ENCODE results near the gene VEPH1. TPM values are rescaled to one million over a fixed set of nuclear protein-coding genes. Genes with fewer than 3 reads are reported as not detected.

The VEPH1 gene
- total RNA-seq, 1 donor from 2014 or later = not detected

DNA sequence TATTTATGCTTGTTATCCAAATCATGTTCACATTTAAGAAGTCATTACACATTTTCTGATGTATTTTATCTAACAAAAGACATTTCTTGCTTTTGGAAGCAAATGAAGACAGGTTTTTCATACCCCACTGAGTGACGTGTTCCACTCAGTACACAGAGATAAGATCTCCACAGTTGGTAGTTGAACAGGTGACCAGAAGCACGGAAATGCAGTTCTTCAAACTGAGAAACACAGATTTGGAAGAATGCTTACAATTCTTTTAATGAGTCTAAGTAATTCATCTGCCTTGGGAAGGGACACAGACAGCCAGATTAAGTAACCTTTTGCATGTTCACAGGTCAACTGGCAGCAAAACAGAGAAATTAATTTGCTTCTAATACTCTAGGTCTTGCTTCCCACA, 43.5 kb downstream of the VEPH1 start:
- Mint-ChIP-seq H3K27ac (no peak overlapping the region), H3K27me3 (ENCODE audit: insufficient read depth) (peaks cover 7% of the 10 kb centered on the region), H3K36me3 (ENCODE audit: low read depth) (no peaks in the 10 kb centered on the region), H3K9me3 (no peaks in the 10 kb centered on the region), H3K4me1 (ENCODE audit: low read depth) (no peaks in the 10 kb centered on the region), H3K4me3 (no peak overlapping the region)
- no peak for DNase-seq (ENCODE audit: low spot score)
- intact Hi-C loops (cut with micrococcal nuclease) = no loop called here

DNA sequence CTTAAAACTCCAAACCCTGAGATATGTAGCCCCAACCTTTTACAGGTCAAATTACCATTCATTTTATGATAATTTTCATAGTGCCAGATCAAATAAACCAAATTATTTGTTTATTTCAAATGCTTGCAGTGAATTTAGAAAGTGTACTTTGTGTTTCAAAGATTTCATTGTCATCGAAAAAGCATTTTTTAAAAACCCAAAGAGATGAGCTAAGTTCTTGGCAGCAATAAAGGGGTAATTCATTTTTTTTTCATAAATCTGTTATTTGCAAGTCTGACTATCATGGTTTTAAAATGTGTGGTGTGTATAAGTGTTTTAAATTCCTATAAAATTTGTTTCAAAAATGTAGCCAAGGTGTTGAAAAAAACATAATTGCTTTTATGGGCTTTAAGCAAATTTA, 49.4 kb downstream of the VEPH1 start:
- H3K27me3 Mint-ChIP-seq (ENCODE audit: insufficient read depth) = peaks cover 7% of the 10 kb centered on the region
- H3K27ac Mint-ChIP-seq = no peak overlapping the region

DNA sequence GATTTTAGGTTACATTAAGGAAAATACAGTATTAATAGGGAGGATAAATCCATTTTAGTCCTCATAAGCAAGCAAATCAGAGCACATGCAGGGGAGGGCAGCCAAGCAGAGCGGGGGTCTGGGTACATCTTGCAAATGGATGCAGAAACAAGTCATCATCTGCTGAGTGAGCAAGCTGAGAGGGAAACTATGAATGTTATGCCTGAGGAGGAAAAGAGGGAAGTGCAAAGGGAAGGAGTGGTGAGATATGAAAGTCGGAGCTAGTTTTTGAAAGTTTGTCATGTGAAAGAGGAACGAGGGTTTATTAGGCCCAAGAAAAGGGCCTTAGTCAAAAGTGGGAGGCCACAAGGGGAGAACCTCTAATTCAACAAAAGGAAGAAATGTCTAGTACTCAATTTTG, 51.1 kb downstream of the VEPH1 start:
- Mint-ChIP-seq H3K27me3 (ENCODE audit: insufficient read depth) (peaks cover 5% of the 10 kb centered on the region), H3K9me3 (no peaks in the 10 kb centered on the region), H3K4me1 (ENCODE audit: low read depth) (no peaks in the 10 kb centered on the region), H3K27ac (no peak overlapping the region), H3K36me3 (ENCODE audit: low read depth) (no peaks in the 10 kb centered on the region), H3K4me3 (no peak overlapping the region)
- no peak for DNase-seq (ENCODE audit: low spot score)
- intact Hi-C loops (cut with micrococcal nuclease) = no loop called here

More for the DNA sequence above, 49.4 kb downstream of the VEPH1 start:
- Mint-ChIP-seq H3K4me1 (ENCODE audit: low read depth) (no peaks in the 10 kb centered on the region), H3K36me3 (ENCODE audit: low read depth) (no peaks in the 10 kb centered on the region), H3K4me3 (no peak overlapping the region), H3K9me3 (no peaks in the 10 kb centered on the region)
- no peak for DNase-seq (ENCODE audit: low spot score)
- intact Hi-C loops (cut with micrococcal nuclease) = no loop called here

DNA sequence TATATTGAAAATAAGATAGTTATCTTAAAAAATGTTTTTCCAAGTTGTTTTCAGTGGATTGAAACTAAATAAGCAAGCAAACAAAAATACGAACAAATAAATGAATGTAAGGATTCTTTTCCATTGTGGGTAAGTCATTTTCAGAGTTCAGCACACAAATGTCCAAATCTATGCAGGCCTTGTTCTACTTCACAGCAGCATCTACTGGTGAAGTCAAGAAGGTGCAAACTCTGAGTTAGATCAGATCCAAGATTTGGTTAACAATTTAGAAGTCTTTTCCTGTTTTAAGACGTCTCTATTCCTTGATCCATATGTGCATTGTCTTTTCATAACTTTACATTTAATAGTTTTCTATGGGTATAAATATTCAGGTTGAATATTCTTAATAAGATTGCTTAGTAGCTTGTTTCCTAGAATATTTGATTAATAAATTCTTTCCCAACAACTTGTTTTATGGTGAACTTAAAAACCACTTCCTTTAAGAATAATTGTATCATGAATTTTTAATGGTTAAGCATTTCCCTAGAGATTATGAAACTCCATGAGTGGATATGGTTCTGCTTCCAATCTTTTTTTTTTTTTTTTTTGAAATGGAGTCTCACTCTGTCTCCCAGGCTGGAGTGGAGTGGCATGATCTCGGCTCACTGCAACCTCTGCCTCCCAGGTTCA, 56.1 kb downstream of the VEPH1 start:
- Mint-ChIP-seq H3K9me3 (no peaks in the 10 kb centered on the region), H3K4me3 (no peak overlapping the region), H3K27me3 (ENCODE audit: insufficient read depth) (peaks cover 2% of the 10 kb centered on the region), H3K4me1 (ENCODE audit: low read depth) (no peaks in the 10 kb centered on the region), H3K36me3 (ENCODE audit: low read depth) (no peaks in the 10 kb centered on the region), H3K27ac (no peak overlapping the region)
- intact Hi-C loops (cut with micrococcal nuclease) = no loop called here
- DNase-seq (ENCODE audit: low spot score) = no peak

DNA sequence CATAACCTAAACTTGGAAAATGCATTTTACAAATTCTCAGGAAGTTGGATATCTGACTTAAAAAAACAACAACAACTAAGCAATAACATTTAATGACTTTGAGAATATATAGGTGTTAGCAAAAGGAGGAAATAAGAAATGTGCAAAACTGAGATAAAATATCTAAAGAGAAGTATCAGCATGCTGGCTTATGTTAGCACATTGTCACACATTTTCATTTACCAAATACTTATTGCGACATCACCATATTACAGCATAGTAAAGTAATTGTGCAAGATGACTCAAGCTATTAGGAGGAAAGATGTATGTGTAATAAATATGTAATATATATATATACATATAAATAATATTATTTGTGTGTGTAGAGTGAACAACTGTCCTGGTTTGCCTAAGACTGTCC, 57.4 kb downstream of the VEPH1 start:
- Mint-ChIP-seq H3K9me3 (no peaks in the 10 kb centered on the region), H3K27ac (no peak overlapping the region), H3K4me3 (no peak overlapping the region), H3K27me3 (ENCODE audit: insufficient read depth) (peaks cover 2% of the 10 kb centered on the region), H3K4me1 (ENCODE audit: low read depth) (no peaks in the 10 kb centered on the region), H3K36me3 (ENCODE audit: low read depth) (no peaks in the 10 kb centered on the region)
- intact Hi-C loops (cut with micrococcal nuclease) = no loop called here
- no peak for DNase-seq (ENCODE audit: low spot score)

DNA sequence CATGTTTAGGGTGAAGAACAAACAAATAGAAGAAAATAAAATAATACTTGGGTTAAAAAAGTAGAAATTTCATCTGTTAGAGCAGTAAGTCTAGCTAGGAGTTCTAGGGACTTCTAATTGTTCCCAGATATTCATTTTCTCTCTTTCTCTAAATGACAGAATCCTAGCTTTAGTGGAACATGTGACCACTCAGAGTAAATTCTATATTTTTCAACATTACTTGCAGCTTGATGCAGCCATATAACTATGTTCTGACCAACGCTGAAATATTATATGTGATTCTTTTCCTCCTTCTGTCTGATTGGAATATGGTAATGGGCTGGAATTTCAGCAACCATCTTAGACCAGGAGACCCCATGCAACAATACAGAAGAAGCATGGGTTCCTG, 58.4 kb downstream of the VEPH1 start:
- no peak overlapping the region for H3K27ac Mint-ChIP-seq
- H3K4me3 Mint-ChIP-seq = no peak overlapping the region
- H3K27me3 Mint-ChIP-seq (ENCODE audit: insufficient read depth) = peaks cover 6% of the 10 kb centered on the region
- no peaks in the 10 kb centered on the region for H3K4me1 Mint-ChIP-seq (ENCODE audit: low read depth)
- H3K9me3 Mint-ChIP-seq = no peaks in the 10 kb centered on the region
- DNase-seq (ENCODE audit: low spot score) = no peak
- intact Hi-C loops (cut with micrococcal nuclease) = no loop called here
- no peaks in the 10 kb centered on the region for H3K36me3 Mint-ChIP-seq (ENCODE audit: low read depth)

DNA sequence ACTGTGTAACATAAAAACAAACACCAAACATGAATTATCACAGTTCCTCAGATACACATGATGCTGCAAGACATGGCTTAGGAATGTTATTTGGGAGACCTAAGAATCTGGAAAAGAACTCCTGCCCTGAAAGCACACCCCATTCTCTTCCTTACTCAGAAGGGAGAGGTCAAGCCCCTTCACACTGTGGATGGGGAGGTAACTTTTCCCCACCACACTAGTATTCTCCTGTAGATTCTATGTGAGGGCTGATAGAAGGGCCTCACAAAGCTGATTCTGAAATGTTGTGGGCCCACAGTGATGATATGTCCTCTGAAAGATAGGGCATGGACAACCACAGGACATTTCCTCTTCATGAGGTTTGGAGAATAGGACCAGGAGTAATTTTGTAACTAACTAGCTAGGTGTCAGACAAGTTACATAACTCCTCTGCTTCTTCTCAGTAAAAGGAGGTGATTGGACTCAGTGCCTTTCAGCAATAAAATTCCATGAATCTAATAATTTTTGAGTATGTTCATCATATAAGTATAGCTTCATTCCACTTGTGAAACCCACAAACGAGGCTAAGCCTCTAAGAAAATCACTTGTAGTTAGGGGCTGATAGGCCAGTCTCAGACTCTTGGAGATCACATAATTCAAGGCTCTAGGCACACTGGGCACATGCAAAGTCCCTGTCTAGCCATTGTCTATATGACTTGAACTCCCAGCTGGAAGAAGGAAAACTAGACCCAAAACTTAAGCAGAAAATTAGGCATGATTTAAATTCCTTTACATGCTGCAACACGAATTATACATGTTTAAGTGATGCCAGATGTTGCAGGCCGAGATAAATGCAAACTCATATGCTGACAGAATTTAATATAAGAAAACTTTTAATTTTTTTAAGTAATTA, 59.1 kb downstream of the VEPH1 start:
- no peaks in the 10 kb centered on the region for H3K36me3 Mint-ChIP-seq (ENCODE audit: low read depth)
- H3K9me3 Mint-ChIP-seq = no peaks in the 10 kb centered on the region
- no peak overlapping the region for H3K4me3 Mint-ChIP-seq
- intact Hi-C loops (cut with micrococcal nuclease) = no loop called here
- no peak overlapping the region for H3K27ac Mint-ChIP-seq
- no peak for DNase-seq (ENCODE audit: low spot score)
- H3K4me1 Mint-ChIP-seq (ENCODE audit: low read depth) = no peaks in the 10 kb centered on the region
- peaks cover 12% of the 10 kb centered on the region for H3K27me3 Mint-ChIP-seq (ENCODE audit: insufficient read depth)

DNA sequence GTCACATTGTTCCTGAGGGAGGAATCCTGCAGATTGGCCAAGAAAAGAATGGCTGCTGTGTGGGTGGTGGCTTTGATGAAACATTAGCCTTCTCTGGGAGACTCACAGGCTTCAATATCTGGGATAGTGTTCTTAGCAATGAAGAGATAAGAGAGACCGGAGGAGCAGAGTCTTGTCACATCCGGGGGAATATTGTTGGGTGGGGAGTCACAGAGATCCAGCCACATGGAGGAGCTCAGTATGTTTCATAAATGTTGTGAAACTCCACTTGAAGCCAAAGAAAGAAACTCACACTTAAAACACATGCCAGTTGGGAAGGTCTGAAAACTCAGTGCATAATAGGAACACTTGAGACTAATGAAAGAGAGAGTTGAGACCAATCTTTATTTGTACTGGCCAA, 60.5 kb downstream of the VEPH1 start:
- H3K27me3 Mint-ChIP-seq (ENCODE audit: insufficient read depth) = peaks cover 25% of the 10 kb centered on the region
- H3K4me3 Mint-ChIP-seq = no peak overlapping the region
- intact Hi-C loops (cut with micrococcal nuclease) = no loop called here
- H3K27ac Mint-ChIP-seq = no peak overlapping the region
- DNase-seq (ENCODE audit: low spot score) = no peak
- H3K36me3 Mint-ChIP-seq (ENCODE audit: low read depth) = no peaks in the 10 kb centered on the region
- H3K4me1 Mint-ChIP-seq (ENCODE audit: low read depth) = no peaks in the 10 kb centered on the region
- H3K9me3 Mint-ChIP-seq = no peaks in the 10 kb centered on the region

DNA sequence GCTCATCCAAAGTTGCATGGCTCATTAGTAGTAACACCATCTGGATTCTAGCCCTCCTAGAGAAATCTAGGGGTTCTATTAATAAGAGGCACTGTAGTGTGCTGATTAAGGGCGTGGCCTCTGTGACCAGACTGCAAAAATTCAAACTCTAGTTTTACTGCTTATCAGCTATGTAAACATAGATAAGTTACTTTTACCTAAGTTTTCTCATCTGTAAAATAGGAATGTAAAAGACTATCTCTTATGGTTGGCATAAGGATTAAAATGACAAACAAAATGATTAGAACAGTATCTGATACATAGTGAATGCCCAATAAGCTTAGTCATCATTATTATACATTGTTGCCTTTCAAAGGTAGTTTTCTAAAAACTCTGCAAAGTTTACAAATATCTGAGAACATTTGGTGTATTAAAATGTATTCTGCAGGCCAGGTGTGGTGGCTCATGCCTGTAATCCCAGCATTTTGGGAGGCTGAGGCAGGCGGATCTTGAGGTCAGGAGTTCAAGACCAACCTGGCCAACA, 62.1 kb downstream of the VEPH1 start:
- H3K4me1 Mint-ChIP-seq (ENCODE audit: low read depth) = peaks cover 8% of the 10 kb centered on the region
- H3K9me3 Mint-ChIP-seq = no peaks in the 10 kb centered on the region
- H3K27ac Mint-ChIP-seq = no peak overlapping the region
- no peak overlapping the region for H3K4me3 Mint-ChIP-seq
- peaks cover 36% of the 10 kb centered on the region for H3K27me3 Mint-ChIP-seq (ENCODE audit: insufficient read depth)
- no peak for DNase-seq (ENCODE audit: low spot score)
- intact Hi-C loops (cut with micrococcal nuclease) = no loop called here
- no peaks in the 10 kb centered on the region for H3K36me3 Mint-ChIP-seq (ENCODE audit: low read depth)

DNA sequence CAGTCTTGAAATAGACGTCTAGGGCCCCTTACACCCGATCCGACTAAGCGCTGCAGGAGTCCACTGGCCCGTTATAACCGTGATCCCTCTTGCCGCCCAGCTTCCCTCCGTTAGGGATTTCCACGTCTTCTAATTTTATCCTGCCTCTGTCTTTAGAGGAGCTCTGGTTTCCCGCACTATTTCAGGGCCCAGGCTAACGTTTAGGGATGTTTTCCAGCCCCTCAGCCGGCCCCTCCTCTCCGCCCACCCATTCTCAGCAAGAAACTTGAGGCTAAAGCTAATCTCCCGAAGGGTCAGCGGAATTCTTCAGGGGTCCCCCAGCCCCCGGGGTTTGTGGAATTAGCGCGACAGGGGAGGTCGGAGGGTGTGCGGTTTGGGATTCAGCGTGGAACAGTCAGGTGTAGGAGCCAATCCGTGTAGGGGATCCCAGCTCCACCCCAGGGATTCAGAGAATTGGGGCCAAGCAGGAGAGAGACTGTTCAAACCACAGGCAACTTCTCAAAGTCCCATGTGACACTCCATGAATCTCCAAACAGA, 65.0 kb downstream of the VEPH1 start:
- DNase-seq (ENCODE audit: low spot score) = no peak
- H3K27me3 Mint-ChIP-seq (ENCODE audit: insufficient read depth) = peaks cover 52% of the 10 kb centered on the region

DNA sequence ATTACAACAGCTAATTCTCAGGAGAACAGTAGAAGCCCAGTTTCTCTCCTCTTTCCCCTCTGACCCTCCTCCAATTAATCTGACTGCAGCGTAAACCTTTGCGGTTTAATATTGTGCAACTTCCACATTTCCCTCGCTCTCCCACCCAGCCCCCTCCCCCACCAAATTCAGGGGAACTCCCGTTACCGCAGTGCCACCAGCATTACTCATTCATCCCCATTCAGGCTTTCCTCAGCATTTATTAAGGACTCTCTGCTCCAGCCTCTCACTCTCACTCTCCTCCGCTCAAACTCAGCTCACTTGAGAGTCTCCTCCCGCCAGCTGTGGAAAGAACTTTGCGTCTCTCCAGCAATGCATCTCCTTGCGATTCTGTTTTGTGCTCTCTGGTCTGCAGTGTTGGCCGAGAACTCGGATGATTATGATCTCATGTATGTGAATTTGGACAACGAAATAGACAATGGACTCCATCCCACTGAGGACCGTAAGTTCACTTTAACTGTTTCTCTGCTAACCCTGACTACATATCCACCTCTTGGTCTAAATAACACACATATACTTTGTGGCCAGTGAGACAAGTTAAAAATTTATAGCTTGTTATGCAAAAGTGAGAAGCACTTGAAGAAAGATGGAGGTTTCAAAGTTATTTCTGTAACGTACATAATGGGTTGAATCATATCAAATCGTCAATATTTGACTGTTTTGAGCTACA, 66.5 kb downstream of the VEPH1 start, which contains the start of gene PTX3:
Gene PTX3, plus strand, starts transcription at position 268 of the 709 bp plus-strand sequence. Its CDS starts 84 bp downstream, at position 352.
- intact Hi-C loops (cut with micrococcal nuclease) = loop anchor here (5.0 kb wide), 1 partner anchor 666 kb away; no protein-coding TSS in a partner anchor
- Mint-ChIP-seq H3K27ac (no peak within 1 kb of the TSS), H3K27me3 (ENCODE audit: insufficient read depth) (peaks cover 54% of the 10 kb centered on the region), H3K4me3 (peak within 1 kb of the TSS; percentile 35), H3K36me3 (ENCODE audit: low read depth) (no peaks in the 10 kb centered on the region), H3K9me3 (no peaks in the 10 kb centered on the region), H3K4me1 (ENCODE audit: low read depth) (peaks cover 8% of the 10 kb centered on the region)
- no peak for DNase-seq (ENCODE audit: low spot score)

More for the DNA sequence above, 65.0 kb downstream of the VEPH1 start:
- H3K4me1 Mint-ChIP-seq (ENCODE audit: low read depth) = peaks cover 8% of the 10 kb centered on the region
- H3K9me3 Mint-ChIP-seq = no peaks in the 10 kb centered on the region
- no peaks in the 10 kb centered on the region for H3K36me3 Mint-ChIP-seq (ENCODE audit: low read depth)
- intact Hi-C loops (cut with micrococcal nuclease) = loop anchor here (5.0 kb wide), 1 partner anchor 664 kb away; no protein-coding TSS in a partner anchor
- H3K4me3 Mint-ChIP-seq = no peak overlapping the region
- H3K27ac Mint-ChIP-seq = no peak overlapping the region

DNA sequence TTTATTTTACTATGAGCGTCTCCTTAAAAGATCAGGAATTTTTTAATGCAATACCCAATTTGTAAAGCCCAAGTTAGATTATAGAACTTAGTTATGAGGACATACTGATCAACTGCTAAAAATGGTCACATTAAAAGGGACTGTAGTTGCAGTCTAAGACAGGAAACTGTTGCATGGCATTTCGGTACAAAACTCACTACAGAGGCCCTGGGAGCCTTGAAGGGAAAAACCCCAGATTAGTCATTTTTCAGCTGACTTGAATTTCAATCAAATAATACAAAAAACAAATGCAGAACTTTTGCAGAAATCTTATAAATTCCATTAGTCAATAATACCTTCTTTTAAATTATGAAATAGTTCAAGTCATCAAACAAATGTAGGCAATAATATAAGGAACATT, 73.5 kb downstream of the VEPH1 start:
- intact Hi-C loops (cut with micrococcal nuclease) = no loop called here
- DNase-seq (ENCODE audit: low spot score) = no peak
- peaks cover 13% of the 10 kb centered on the region for H3K27me3 Mint-ChIP-seq (ENCODE audit: insufficient read depth)
- H3K9me3 Mint-ChIP-seq = no peaks in the 10 kb centered on the region
- no peak overlapping the region for H3K27ac Mint-ChIP-seq
- no peaks in the 10 kb centered on the region for H3K36me3 Mint-ChIP-seq (ENCODE audit: low read depth)
- no peaks in the 10 kb centered on the region for H3K4me1 Mint-ChIP-seq (ENCODE audit: low read depth)
- no peak overlapping the region for H3K4me3 Mint-ChIP-seq
